Cardiac muscle cell (in vitro differentiated cells and primary cell): Measurements from ENCODE around the gene CHST2. TPM values are rescaled to one million over a fixed set of nuclear protein-coding genes. Genes with fewer than 3 reads are reported as not detected.
A peak's percentile ranks its signal among the peaks of the same experiment; 100 is the strongest.

Experiments
- DNase-seq, 2 donors: peaks; one replicate each; pipeline versions ENCODE4 v3.0.0 to v3.0.0-alpha.2; 2010 to 2017; ENCODE audit warnings: low read depth in 1 of 2, low spot score in 1 of 2
- H3K27ac ChIP-seq: fragments of 200-600 bp; sonication (generic); 2 replicates; pipeline ENCODE4 v1.5.1; 2016
- H3K27me3 ChIP-seq: fragments of 200-600 bp; sonication (generic); 2 replicates; pipeline ENCODE4 v1.6.0; 2016; ENCODE audit warnings: control low read depth
- H3K36me3 ChIP-seq: fragments of 200-600 bp; sonication (generic); 2 replicates; pipeline ENCODE4 v1.5.1; 2016; ENCODE audit warnings: control low read depth
- H3K4me1 ChIP-seq: fragments of 200-600 bp; sonication (generic); 2 replicates; pipeline ENCODE4 v1.8.1; 2017; ENCODE audit warnings: low read depth, mild to moderate bottlenecking, mixed run types
- H3K4me3 ChIP-seq: fragments of 200-600 bp; sonication (generic); 2 replicates; pipeline ENCODE4 v1.5.1; 2016; ENCODE audit warnings: mild to moderate bottlenecking
- H3K9me3 ChIP-seq: fragments of 200-600 bp; sonication (generic); 2 replicates; pipeline ENCODE4 v1.5.1; 2017; ENCODE audit warnings: low read depth, mild to moderate bottlenecking, control low read depth
- polyA plus RNA-seq: library from polyadenylated mRNA; unstranded; fragments of >200 nt; fragmentation: Nextera tagmentation; extraction: Ambion mirVana; gene quantifications from 2 replicates; pipeline ENCODE4 v1.2.1, GENCODE V29; 2016
- total RNA-seq: library from RNA; depleted of rRNA; stranded (reverse); fragments of >200 nt; gene quantifications from 2 replicates; pipeline ENCODE4 v1.2.3, GENCODE V29; 2016
- TF ChIP-seq, protein P1 (sequence below): IDR thresholded peaks from 2 replicates; pipeline ENCODE4 v1.5.1; 2012; ENCODE audit warnings: low read depth, mild to moderate bottlenecking, low read length

Gene CHST2
- total and polyA plus RNA-seq, 2 experiments from 2014 or later, result 8.4 to 23.2 TPM

- Histone ChIP-seq H3K4me3 (no peak overlapping the region), H3K27me3 (no peaks in the 10 kb centered on the region), H3K27ac (no peak overlapping the region), H3K9me3 (no peaks in the 10 kb centered on the region), H3K36me3 (no peaks in the 10 kb centered on the region), H3K4me1 (no peaks in the 10 kb centered on the region)
- DNase-seq, result peak in 1 of 2 donors; percentile 75
- TF ChIP-seq, protein P1, sequence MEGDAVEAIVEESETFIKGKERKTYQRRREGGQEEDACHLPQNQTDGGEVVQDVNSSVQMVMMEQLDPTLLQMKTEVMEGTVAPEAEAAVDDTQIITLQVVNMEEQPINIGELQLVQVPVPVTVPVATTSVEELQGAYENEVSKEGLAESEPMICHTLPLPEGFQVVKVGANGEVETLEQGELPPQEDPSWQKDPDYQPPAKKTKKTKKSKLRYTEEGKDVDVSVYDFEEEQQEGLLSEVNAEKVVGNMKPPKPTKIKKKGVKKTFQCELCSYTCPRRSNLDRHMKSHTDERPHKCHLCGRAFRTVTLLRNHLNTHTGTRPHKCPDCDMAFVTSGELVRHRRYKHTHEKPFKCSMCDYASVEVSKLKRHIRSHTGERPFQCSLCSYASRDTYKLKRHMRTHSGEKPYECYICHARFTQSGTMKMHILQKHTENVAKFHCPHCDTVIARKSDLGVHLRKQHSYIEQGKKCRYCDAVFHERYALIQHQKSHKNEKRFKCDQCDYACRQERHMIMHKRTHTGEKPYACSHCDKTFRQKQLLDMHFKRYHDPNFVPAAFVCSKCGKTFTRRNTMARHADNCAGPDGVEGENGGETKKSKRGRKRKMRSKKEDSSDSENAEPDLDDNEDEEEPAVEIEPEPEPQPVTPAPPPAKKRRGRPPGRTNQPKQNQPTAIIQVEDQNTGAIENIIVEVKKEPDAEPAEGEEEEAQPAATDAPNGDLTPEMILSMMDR, result no peak
Measured at GRCh38 chr3:143171141-143171980, 51.8 kb downstream of the CHST2 start.

DNA sequence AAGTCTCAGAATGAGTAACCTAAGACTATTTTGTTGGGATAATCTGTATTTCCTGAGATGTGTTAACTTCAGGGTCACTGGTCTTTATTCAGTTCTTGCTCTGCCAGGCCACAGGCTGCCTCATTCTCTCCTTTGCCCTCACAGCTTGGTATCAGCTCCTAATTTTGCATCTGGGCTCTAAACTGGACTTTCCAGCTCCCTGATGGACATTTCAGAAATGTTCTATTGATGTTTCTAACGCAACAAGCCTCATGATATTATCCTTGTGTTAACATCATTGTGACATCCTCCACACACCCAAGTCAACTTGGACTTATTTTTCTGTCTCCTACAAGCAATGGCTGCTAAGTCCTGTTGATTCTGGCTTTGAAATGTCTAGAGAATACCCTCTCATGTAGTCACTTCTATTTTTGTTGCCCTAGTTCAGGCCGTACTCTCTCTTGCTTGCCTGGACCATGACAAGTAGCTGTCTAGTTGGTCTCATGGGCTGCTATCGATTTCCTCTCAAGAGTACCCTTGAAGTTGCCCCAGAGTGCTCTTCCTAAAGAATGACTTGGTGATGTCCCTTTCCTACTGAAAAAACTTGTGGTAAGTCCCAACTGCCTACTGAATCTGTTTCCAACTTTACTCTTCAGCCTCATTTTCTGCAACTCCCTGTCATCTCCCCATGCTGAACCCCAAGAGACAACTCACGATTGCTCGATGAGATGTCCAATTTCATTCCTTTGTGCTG lies 52.7 kb downstream of the CHST2 start:
- DNase-seq, result no peak
- no peak overlapping the region for H3K4me3 ChIP-seq
- TF ChIP-seq, protein P1, result no peak
- H3K27me3 ChIP-seq, result no peaks in the 10 kb centered on the region
- H3K36me3 ChIP-seq, result no peaks in the 10 kb centered on the region
- no peak overlapping the region for H3K27ac ChIP-seq
- H3K4me1 ChIP-seq, result no peaks in the 10 kb centered on the region
- H3K9me3 ChIP-seq, result no peaks in the 10 kb centered on the region

- TF ChIP-seq, protein P1, result no peak
- H3K4me1 ChIP-seq, result no peaks in the 10 kb centered on the region
- no peak overlapping the region for H3K4me3 ChIP-seq
- no peaks in the 10 kb centered on the region for H3K36me3 ChIP-seq
- no peaks in the 10 kb centered on the region for H3K27me3 ChIP-seq
- no peak overlapping the region for H3K27ac ChIP-seq
- no peak for DNase-seq
- H3K9me3 ChIP-seq, result no peaks in the 10 kb centered on the region
Measured at GRCh38 chr3:143172795-143173145, 53.2 kb downstream of the CHST2 start.

- Histone ChIP-seq H3K27ac (no peak overlapping the region), H3K9me3 (no peaks in the 10 kb centered on the region), H3K4me3 (no peak overlapping the region), H3K4me1 (no peaks in the 10 kb centered on the region), H3K36me3 (no peaks in the 10 kb centered on the region), H3K27me3 (no peaks in the 10 kb centered on the region)
- TF ChIP-seq, protein P1, result no peak
- no peak for DNase-seq
Measured at GRCh38 chr3:143173242-143173641, 53.7 kb downstream of the CHST2 start.

Other genes with a start within 250 kb of the CHST2 start
- 5.5 and 6.5 TPM in 2 replicates for gene PCOLCE2, start 230.7 kb upstream of the CHST2 start, total RNA-seq
- 5.4 and 6.5 TPM in 2 replicates for gene PCOLCE2, start 230.7 kb upstream of the CHST2 start, polyA plus RNA-seq
- gene PAQR9, start 156.1 kb upstream of the CHST2 start, total RNA-seq, result 0.18 and 1.0 TPM in 2 replicates
- gene PAQR9, start 156.1 kb upstream of the CHST2 start, polyA plus RNA-seq, result 0.68 and 1.1 TPM in 2 replicates
- gene U2SURP, start 118.2 kb upstream of the CHST2 start, total RNA-seq, result 30.1 and 89.0 TPM in 2 replicates
- 66.4 and 91.5 TPM in 2 replicates for gene U2SURP, start 118.2 kb upstream of the CHST2 start, polyA plus RNA-seq